Lower leg skin (tissue), 3 donors: ENCODE measurements around the gene DLG2.

Experiments used
- POLR2A ChIP-seq, 2 donors: fragments of 450-650 bp; IDR thresholded peaks; one replicate each; pipeline ENCODE4 v1.6.1; 2016 to 2017; ENCODE audit warnings: antibody characterized with exemption in 2 of 2, mild to moderate bottlenecking in 1 of 2, moderate library complexity in 1 of 2
- TF ChIP-seq, protein P1 (sequence below), 3 donors: fragments of 450-650 bp; IDR thresholded peaks; one replicate each; pipeline ENCODE4 v1.5.1; 2016; ENCODE audit warnings: antibody characterized with exemption in 3 of 3, mild to moderate bottlenecking in 3 of 3, moderate library complexity in 2 of 3

DNA sequence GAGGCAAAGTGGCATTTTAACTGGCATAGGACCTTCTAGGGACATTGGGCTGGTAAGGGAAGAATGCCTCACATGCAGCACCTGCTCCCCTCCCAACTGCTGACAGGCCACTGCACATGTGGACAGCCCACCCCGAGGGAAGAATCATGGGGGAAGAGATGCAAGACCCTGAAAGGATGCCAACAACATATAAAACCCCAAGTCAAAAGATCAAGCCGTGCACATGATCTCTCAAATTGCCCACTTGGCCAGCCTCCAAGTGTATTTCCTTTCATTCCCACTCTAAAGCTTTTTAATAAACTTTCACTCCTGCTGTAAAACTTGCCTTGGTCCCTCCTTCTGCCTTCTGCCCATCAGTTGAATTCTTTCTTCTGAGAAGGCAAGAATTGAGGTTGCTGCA is 1393.1 kb downstream of the DLG2 start:
- no peak for TF ChIP-seq POLR2A (IDR thresholded peaks at IDR 0.05)
- TF ChIP-seq, protein P1, sequence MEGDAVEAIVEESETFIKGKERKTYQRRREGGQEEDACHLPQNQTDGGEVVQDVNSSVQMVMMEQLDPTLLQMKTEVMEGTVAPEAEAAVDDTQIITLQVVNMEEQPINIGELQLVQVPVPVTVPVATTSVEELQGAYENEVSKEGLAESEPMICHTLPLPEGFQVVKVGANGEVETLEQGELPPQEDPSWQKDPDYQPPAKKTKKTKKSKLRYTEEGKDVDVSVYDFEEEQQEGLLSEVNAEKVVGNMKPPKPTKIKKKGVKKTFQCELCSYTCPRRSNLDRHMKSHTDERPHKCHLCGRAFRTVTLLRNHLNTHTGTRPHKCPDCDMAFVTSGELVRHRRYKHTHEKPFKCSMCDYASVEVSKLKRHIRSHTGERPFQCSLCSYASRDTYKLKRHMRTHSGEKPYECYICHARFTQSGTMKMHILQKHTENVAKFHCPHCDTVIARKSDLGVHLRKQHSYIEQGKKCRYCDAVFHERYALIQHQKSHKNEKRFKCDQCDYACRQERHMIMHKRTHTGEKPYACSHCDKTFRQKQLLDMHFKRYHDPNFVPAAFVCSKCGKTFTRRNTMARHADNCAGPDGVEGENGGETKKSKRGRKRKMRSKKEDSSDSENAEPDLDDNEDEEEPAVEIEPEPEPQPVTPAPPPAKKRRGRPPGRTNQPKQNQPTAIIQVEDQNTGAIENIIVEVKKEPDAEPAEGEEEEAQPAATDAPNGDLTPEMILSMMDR (IDR thresholded peaks at IDR 0.05): no peak
